Activated effector memory CD4-positive, alpha-beta T cell treated with Interleukin-2 at 50 U/mL for 16 hours (primary cell): ENCODE results near the gene CORO2A.

Experiments used
- DNase-seq: peaks from one replicate; pipeline ENCODE4 v3.0.0-alpha.2; 2020

CORO2A gene

GRCh38 chr9:98192503-98193335 is at the start of gene CORO2A:
TSS of gene CORO2A (minus strand) at chr9:98192637. CDS start at chr9:98157660, 34,977 bp downstream.
- DNase-seq = peak; percentile 56

GRCh38 chr9:98241357-98242300 is 49.2 kb upstream of the CORO2A start:
- DNase-seq = no peak

- DNase-seq = no peak
Observed at GRCh38 chr9:98240475-98240874, 48.0 kb upstream of the CORO2A start.

- no peak for DNase-seq
Observed at GRCh38 chr9:98236901-98237487, 44.6 kb upstream of the CORO2A start.

- DNase-seq = no peak
Observed at GRCh38 chr9:98235126-98235525, 42.7 kb upstream of the CORO2A start.

GRCh38 chr9:98234245-98234825 is 41.9 kb upstream of the CORO2A start:
- DNase-seq = no peak

GRCh38 chr9:98232926-98233325 is 40.5 kb upstream of the CORO2A start:
- no peak for DNase-seq

GRCh38 chr9:98231770-98232478 is 39.5 kb upstream of the CORO2A start:
- no peak for DNase-seq

- DNase-seq = no peak
Observed at GRCh38 chr9:98230789-98231188, 38.4 kb upstream of the CORO2A start.

- no peak for DNase-seq
Observed at GRCh38 chr9:98230304-98230703, 37.9 kb upstream of the CORO2A start.

GRCh38 chr9:98229620-98230019 is 37.2 kb upstream of the CORO2A start:
- DNase-seq = no peak

- no peak for DNase-seq
Observed at GRCh38 chr9:98229090-98229395, 36.6 kb upstream of the CORO2A start.

GRCh38 chr9:98228392-98229089 is 36.1 kb upstream of the CORO2A start:
- DNase-seq = no peak

- no peak for DNase-seq
Observed at GRCh38 chr9:98227883-98228282, 35.4 kb upstream of the CORO2A start.

- DNase-seq = no peak
Observed at GRCh38 chr9:98226957-98227356, 34.5 kb upstream of the CORO2A start.

GRCh38 chr9:98226516-98226915 is 34.1 kb upstream of the CORO2A start:
- no peak for DNase-seq

- DNase-seq = no peak
Observed at GRCh38 chr9:98225015-98225442, 32.6 kb upstream of the CORO2A start.

- DNase-seq = no peak
Observed at GRCh38 chr9:98222885-98223691, 30.7 kb upstream of the CORO2A start.

- no peak for DNase-seq
Observed at GRCh38 chr9:98220911-98221310, 28.5 kb upstream of the CORO2A start.

- DNase-seq = no peak
Observed at GRCh38 chr9:98219794-98220370, 27.4 kb upstream of the CORO2A start.

- DNase-seq = no peak
Observed at GRCh38 chr9:98219364-98219716, 26.9 kb upstream of the CORO2A start.
